Inflammatory macrophage treated with lipopolysaccharide for 4 hours (primary cell): ENCODE measurements around the gene ULK3.

ENCODE experiments used
- DNase-seq: peaks from one replicate; pipeline ENCODE4 v3.0.0-alpha.2; 2020

The ULK3 gene

DNA sequence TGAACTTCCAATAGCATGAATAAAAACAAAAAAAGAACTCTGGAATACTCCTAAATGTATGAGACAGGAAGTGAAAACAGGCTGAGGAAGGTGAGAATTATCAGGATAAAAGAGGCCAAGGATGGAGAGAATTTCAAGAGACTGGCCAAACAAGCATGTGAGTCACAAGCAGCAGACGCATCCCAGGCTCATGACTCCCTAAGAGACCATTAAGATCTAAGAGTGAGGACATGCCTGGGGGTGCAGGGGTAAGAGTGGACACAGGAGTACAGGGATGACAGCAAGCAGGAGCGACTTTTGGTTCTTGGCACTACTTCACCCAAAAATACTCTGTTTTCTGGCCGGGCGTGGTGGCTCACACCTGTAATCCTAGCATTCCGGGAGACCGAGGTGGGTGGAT is 23.1 kb upstream of the ULK3 start:
- DNase-seq, result no peak

GRCh38 chr15:74865316-74865715 is 22.4 kb upstream of the ULK3 start:
- DNase-seq, result no peak

DNA sequence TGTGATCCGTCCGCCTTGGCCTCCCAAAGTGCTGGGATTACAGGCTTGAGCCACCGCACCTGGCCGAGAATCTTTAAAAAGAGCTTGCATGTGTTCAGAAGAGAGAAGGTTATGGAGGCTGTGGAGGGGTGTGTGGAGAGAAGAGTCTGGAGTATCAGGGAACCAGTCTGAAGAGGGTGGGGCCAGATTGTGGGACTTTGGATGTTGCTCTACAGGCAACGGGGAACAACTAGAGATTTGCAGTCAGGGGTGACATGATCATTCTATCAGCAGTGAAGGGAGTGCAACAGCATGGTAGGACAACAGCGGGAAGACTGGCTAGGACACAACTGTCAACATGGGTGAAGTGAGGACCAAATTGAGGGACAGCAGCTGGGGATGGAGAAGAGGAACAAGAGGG is 21.3 kb upstream of the ULK3 start:
- DNase-seq, result no peak

DNA sequence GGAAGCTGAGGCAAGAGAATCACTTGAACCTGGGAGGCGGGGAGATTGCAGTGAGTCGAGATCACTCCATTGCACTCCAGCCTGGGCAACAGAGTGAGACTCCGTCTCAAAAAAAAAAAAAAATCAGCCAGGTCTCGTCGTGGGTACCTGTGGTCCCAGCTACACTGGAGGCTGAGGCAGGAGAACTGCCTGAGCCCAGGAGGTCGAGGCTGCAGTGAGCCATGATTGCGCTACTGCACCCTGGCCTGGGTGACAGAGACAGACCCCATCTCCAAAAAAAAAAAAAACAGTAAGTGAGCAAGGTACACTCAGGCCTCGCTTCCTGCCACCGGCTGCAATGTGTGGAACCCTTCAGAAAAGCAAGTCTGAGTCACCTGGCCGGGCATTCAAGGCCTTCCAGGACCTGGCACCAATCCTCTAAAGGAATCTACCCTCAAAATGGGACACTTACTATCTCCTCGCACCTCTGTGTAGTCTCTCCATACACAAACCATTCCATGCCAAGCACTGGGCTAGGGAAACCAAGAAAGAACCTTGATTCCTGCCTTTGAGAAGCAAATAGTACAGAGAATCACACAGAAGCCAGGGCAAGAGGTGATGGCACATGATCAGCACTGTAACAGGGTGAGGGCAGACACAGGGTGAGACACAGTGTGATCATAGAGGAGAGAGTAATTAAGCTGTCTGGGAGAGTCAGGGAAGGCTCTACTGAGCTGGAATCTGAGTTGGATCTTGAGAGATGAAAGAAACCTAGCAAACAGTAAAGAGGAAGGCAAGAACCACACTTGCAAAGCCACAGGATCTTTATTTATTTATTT is 20.5 kb upstream of the ULK3 start:
- no peak for DNase-seq

GRCh38 chr15:74858369-74858740 is 15.4 kb upstream of the ULK3 start:
- no peak for DNase-seq

DNA sequence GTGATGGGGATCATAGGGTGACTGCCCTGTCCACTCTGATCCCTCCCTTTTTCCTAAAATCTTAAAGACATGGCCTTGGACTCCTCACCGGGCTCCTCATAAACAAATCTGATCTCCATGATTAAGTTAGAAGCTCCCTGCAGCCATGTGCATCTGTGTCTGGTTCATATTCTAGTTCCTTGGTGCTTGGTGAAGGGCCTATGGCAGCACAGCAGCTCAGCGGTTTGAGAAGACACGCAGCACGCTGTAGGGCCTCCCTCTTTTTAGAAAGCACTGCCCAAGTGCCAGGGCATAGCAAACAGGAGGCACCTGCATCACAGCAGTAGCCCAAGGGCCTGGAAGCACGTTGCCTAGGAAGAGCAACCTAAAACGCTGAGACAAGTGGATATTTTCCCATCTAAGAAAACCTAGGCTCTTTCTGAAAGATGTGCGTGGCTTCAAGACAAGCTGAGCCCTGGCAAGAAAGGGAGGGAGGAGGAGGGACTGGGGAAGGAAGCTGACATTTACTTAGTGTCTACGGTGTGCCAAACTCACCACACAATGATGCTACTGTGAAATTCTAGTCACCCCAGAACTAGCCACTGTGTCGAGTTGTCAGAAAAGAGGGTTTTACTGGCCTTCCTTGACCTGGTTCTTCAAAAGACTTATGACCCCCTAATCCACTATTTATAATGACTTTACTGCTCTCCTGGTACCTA is 14.9 kb upstream of the ULK3 start:
- no peak for DNase-seq

DNA sequence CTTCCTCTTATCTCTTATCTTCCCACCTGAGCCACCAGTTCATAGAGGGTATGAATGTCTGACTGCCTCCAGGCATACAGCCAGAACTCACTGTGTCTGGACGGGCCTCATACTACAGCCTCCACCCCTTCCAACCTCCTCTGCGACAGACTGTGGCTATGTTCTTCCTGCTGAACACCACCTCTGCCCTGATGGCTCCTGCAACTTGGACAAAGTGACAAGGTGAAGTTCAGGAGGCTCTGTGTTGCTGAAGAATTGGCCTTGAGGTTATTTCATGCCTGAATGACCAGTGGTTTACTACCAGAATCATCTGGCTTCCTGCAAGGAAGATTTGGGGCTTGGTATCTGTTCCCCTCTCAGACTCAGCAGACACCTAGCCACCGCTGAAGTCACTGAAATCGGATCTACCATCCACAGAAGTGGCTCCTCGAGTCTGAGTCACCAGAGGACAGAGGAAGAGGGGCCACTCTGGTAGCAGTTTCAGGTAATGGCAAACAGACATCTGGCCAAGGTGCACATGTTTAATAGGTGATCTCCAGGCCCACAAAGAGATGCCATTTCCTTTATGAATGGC is 14.2 kb upstream of the ULK3 start:
- DNase-seq, result no peak

- no peak for DNase-seq
Observed at GRCh38 chr15:74856537-74856936, 13.6 kb upstream of the ULK3 start.

GRCh38 chr15:74855857-74856256 is 12.9 kb upstream of the ULK3 start:
- DNase-seq, result no peak

GRCh38 chr15:74854453-74855022 is 11.6 kb upstream of the ULK3 start:
- no peak for DNase-seq

DNA sequence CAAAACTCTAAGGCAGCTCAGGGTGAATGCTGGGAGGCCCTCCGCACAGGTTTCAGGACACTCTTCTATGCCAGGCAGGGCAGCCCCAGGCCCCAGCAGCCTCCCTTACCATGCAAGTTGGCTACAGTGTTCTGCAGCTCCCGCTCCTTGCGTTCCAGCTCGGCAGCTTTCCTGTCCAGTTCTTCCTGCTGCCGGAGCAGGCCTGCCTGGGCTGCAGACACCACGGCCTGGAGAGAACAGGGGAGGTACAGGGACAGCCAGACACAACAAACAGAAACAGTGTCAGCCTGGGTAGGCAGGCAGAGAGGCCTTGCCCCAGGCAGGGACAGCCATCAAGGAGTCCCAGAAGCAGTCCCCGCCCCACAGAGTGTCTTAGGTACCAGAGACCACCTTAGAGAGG is 9.0 kb upstream of the ULK3 start:
- DNase-seq, result no peak

DNA sequence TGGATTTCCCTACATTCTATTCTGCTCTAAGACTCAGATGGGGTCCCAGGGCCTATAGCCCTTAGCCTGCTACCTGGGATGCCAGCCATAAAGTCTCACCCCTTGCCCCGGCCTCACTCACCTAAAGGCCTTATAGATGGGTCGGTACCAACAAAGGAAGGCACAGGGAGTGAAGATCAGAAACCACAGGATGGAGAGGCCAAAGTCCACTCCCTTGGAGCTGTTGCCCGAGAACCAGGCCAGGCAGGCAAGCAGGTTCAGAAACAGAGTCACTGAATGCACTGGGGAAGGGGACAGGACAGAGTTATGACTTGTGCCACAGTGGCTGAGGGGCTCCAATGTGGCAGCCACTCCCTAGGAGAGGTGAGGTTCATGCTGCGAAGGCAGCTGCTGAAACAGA is 7.4 kb upstream of the ULK3 start:
- DNase-seq, result no peak

GRCh38 chr15:74847432-74847831 is 4.5 kb upstream of the ULK3 start:
- DNase-seq, result no peak

- no peak for DNase-seq
Observed at GRCh38 chr15:74845581-74845980, 2.6 kb upstream of the ULK3 start.

DNA sequence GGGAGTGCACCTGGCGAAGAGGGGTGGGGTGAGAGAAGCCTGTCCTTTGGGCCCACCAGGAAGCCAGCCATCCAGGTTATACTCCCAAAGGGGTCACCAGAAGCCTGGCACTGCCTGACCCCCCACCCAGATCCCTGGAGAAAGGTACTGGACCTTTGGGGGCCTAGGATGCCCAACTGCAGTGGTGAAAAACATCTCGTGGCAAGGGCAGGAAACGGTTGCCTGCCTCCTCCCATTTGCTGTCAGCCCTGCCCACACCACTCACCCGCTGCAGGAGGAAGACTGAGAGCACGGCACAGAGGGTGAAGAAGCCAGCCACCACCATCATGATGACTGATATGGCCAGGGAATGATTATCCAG is 2.2 kb upstream of the ULK3 start:
- DNase-seq, result no peak

DNA sequence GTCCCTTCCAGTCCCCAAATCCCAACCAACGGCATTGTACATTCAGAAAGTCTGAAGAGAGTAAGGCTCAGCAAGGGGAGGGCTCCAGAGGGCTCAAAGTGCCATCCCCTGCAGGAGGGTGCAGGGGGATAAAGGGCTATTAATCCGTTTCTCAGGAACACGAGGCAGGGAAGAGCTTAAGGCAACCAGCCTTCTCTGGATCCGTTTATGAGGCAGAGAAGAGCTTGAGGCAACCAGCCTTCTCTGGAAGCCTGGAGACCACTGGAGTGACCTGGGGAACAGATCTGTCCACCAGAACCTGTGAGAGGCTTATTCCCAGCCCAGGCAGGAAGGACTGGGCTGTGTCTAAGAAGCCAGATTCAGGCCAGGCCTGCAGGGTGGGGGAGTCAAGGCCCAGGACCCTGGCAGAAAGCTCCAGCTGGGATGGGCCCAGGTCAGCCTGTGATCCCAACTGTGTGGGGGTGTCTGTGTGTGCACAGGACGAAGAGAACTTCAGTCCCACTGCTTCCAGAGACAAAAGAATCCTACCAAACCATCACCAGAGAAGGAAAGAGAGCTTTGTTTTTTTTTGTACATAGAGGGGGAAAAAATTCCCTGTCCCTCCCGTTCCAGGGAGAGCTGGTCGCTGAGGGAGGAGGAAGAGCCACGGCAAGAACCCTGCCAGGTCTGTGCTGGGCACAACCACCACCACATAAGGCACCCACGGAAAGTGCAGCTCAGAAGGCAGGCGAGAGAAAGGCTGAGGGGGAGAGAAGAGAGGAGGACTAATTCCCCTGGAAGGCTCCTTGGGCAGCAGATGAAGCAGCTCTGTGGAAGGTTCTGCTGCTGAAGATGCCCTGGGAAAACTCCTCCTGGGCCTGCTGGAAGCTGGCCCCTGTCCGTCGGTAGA is 1.6 kb upstream of the ULK3 start:
- no peak for DNase-seq

DNA sequence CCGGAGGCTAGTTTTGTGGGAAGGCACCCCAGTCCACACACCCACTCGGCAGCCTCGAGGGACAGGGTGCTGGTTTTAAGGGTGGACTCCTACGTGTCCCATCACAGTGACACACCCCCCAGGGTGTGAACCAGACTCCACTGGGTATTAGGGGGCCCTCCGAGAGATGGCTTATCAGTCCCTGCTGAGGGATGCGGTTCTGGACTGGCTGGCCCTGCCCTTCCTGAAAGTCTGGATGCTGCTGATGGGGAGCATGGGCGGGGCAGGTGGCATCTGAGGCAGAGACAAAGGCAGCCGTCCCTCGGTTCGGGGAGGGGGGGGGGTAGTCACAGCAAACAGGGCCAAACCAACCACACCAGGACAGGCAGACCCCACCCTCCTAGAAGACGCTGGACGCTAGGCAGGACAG is 939 bp upstream of the ULK3 start:
- DNase-seq, result no peak

DNA sequence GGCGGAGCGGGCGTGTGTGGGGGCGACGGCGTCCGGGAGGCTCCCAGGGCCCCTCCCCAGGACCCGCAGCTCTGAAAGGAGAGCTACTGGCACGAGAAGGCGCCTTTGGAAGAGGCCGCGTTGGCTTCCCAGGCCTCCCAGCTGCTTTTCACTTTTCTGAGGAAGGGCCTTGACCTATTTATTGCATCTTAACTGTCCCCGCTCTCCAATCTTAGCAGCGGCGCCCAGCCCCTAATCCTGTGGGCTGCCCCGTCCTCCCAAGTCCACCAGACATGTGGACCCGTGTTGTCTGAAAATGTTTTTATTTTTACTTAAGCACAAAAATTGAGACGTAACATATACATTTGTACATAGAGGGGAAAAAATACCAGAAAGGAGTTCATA is 481 bp upstream of the ULK3 start:
- DNase-seq, result no peak

DNA sequence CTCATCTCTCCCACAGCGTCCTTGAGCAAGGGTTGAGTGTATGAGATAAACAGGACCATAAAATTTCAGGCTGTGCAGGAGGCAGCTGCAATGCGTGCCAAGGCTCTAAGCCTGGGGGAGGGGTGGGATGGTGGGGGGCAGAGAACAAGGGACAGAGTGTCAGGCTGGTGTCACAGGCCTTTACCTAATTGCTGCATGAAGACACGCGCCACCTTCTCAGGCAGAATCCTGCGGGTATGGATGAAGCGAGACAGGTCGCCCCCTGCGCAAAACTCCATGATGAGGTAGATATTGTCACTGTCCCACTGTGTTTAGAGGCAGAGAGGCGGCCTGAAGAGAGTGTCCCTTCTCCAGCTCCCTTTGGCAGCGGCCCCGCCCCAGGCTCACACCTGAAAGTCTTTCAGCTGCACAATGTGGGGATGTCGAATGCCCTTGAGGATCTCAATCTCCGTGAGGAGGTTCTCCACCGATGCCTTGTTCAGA is 1.0 kb downstream of the ULK3 start:
- no peak for DNase-seq

- no peak for DNase-seq
Observed at GRCh38 chr15:74840851-74841775, 1.8 kb downstream of the ULK3 start.

DNA sequence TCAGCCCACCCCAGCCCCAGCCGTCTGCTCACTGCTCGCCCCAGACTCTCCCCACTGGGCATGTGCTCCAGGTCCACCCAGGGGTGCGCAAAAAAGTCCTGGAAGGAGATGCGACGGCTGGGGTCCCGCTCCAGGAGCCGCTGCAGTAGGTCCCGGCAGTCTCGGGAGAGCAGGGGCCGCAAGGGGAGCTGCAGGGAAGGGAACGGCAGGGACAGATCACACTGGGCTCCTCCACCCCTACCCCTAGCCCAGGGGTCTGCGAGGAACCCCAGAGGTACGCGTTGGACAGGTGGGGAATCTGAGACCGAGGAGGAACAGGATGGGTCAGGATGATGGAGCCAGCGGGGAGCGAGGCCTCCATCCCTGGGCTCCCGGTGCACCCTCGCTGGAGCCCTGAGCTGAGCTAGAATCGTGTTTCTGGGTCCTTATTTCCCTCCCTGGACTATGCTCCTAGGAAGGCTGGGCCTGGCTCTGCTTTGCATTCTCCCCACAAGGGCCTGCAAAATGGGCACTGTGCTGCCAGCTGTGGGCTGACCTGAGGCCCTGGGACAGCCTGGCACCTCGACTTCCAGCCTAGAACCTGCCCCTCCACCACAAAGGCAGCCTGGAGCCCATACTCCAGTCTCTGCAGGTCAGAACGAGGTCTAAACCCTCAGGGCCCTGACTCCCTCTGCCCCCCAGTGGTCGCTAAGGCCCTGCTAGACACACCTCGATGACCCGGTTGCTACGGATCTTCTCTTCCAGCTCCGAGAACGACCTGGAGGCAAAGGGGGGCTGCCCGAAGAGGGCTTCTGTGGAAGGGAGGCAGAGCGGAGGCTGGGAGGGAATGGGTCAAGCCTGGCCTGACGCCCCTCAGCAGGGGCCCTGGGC is 3.2 kb downstream of the ULK3 start:
- no peak for DNase-seq
